HepG2 (cell line): ENCODE measurements around the gene KRTAP9-7. TPM values are rescaled to one million over a fixed set of nuclear protein-coding genes. Genes with fewer than 3 reads are reported as not detected.

Source experiments
- ATAC-seq: fragments of 200-7000 bp; cut with Tn5 transposase; 3 replicates; pipeline ENCODE4 v1.9.1; 2020; ENCODE audit warnings: mild to moderate bottlenecking, moderate library complexity
- BruUV-seq: library from RNA; stranded (reverse); fragments of 400-500 nt; replicated peaks from 2 replicates; lab custom pipeline; 2021; lab: Mats Ljungman, UMichigan
- CTCF ChIA-PET: fragments of 300-600 bp; formaldehyde crosslinking; extraction: SDS; loops from one replicate; lab custom pipeline; 2021; ENCODE audit warnings: low total read pairs, inconsistent platforms, low intra/inter-chr PET ratio; lab: Yijun Ruan, JAX
- POLR2A ChIA-PET: fragments of 350-600 bp; sonication (Branson Sonifier 250); formaldehyde crosslinking; loops from one replicate; lab custom pipeline; 2020; ENCODE audit warnings: antibody characterized with exemption, inconsistent platforms; lab: Yijun Ruan, JAX
- DNase-seq: peaks from one replicate; pipeline ENCODE4 v3.0.0-alpha.2; 2015; ENCODE audit warnings: low spot score
- FAIRE-seq: peaks from 3 replicates; lab custom pipeline; 2011; peaks lifted over from hg19 to GRCh38; lab: Jason Lieb, UNC
- H2AFZ ChIP-seq: one replicate; pipeline ENCODE4 v1.6.1; 2011; ENCODE audit warnings: low read length, inconsistent platforms
- H3K27ac ChIP-seq: fragments of 300-600 bp; 3 replicates; pipeline ENCODE4 v1.8.0; 2011; ENCODE audit warnings: mixed run types, mild to moderate bottlenecking, mixed read lengths, low read length, inconsistent platforms; ENCODE audit not compliant: insufficient read depth; ENCODE audit errors: extremely low read length
- H3K27me3 ChIP-seq, 2 experiments: fragments of 200-600 bp in 1 of 2; 2 replicates in 1 of 2; 3 replicates in 1 of 2; pipeline versions ENCODE4 v1.6.0 to v1.8.0; 2011; ENCODE audit warnings: low read length in 2 of 2, mild to moderate bottlenecking in 2 of 2, moderate library complexity in 2 of 2, inconsistent platforms in 1 of 2; ENCODE audit not compliant: insufficient read depth in 2 of 2, control insufficient read depth in 1 of 2
- H3K36me3 ChIP-seq, 2 experiments: fragments of 200-600 bp in 1 of 2; replicated peaks in 1 of 2; 2 replicates in 1 of 2; 3 replicates in 1 of 2; pipeline versions ENCODE4 v1.5.1 to v1.8.0; 2011; ENCODE audit warnings: low read length in 2 of 2, inconsistent platforms in 1 of 2; ENCODE audit not compliant: insufficient read depth in 2 of 2, control insufficient read depth in 1 of 2
- H3K4me1 ChIP-seq: 2 replicates; pipeline ENCODE4 v1.5.1; 2012; ENCODE audit warnings: low read length, inconsistent platforms; ENCODE audit not compliant: insufficient read depth
- H3K4me2 ChIP-seq: 2 replicates; pipeline ENCODE4 v1.6.0; 2011; ENCODE audit warnings: low read depth, low read length, inconsistent platforms
- H3K4me3 ChIP-seq, 3 experiments: fragments of 200-600 bp in 1 of 3; sonication (generic), shearing (Covaris generic) in 1 of 3; replicated peaks in 1 of 3; 2 replicates each; pipeline ENCODE4 v1.5.1; 2011 to 2016; ENCODE audit warnings: low read length in 3 of 3, inconsistent platforms in 2 of 3, low read depth in 2 of 3, mild to moderate bottlenecking in 2 of 3, control low read depth in 1 of 3, mixed read lengths in 1 of 3; ENCODE audit not compliant: insufficient read depth in 1 of 3
- H3K79me2 ChIP-seq: one replicate; pipeline ENCODE4 v1.6.1; 2011; ENCODE audit warnings: low read length, inconsistent platforms; ENCODE audit not compliant: insufficient read depth
- H3K9ac ChIP-seq: 2 replicates; pipeline ENCODE4 v1.6.0; 2011; ENCODE audit warnings: mild to moderate bottlenecking, low read depth, low read length, inconsistent platforms; ENCODE audit not compliant: insufficient read depth
- H3K9me3 ChIP-seq: 2 replicates; pipeline ENCODE4 v1.5.1; 2012; ENCODE audit warnings: mild to moderate bottlenecking, low read length
- H4K20me1 ChIP-seq: 2 replicates; pipeline ENCODE4 v1.6.0; 2011; ENCODE audit warnings: inconsistent platforms, mild to moderate bottlenecking, low read length, moderate library complexity; ENCODE audit not compliant: insufficient read depth
- CEBPB ChIP-seq: IDR thresholded peaks from 2 replicates; pipeline ENCODE4 v1.6.1; 2011; ENCODE audit warnings: low read depth, low read length, improper control_type of control experiment, borderline replicate concordance
- EZH2 ChIP-seq: conservative IDR thresholded peaks from 2 replicates; pipeline ENCODE4 v1.6.1; 2012; ENCODE audit warnings: mild to moderate bottlenecking, low read depth, low read length, moderate library complexity
- IRX3 ChIP-seq: sonication (generic); formaldehyde crosslinking; IDR thresholded peaks from 2 replicates; pipeline ENCODE4 v1.8.1; 2023; ENCODE audit warnings: mild to moderate bottlenecking, low read depth, missing genetic modification reagents, borderline replicate concordance
- KAT8 ChIP-seq: IDR thresholded peaks from 2 replicates; pipeline ENCODE4 v1.6.1; 2016; ENCODE audit warnings: missing genetic modification reagents, missing compliant biosample characterization
- MAFK ChIP-seq, 2 experiments: IDR thresholded peaks in 1 of 2; conservative IDR thresholded peaks in 1 of 2; 2 replicates each; pipeline ENCODE4 v1.6.1; 2011; ENCODE audit warnings: improper control_type of control experiment in 2 of 2, low read length in 2 of 2
- PHF20 ChIP-seq: sonication (generic); formaldehyde crosslinking; IDR thresholded peaks from 2 replicates; pipeline ENCODE4 v1.5.0; 2020; ENCODE audit warnings: mild to moderate bottlenecking, missing genetic modification reagents
- SNAI1 ChIP-seq: sonication (generic); formaldehyde crosslinking; IDR thresholded peaks from 2 replicates; pipeline ENCODE4 v1.5.0; 2020; ENCODE audit warnings: mild to moderate bottlenecking, missing genetic modification reagents, borderline replicate concordance
- ZNF234 ChIP-seq: sonication (generic); formaldehyde crosslinking; conservative IDR thresholded peaks from 2 replicates; pipeline ENCODE4 v1.5.1; 2020; ENCODE audit warnings: mild to moderate bottlenecking, missing genetic modification reagents
- ZNF3 ChIP-seq: IDR thresholded peaks from 2 replicates; pipeline ENCODE4 v1.7.0; 2017; ENCODE audit warnings: inconsistent platforms
- WGBS: methylation state at CpG from one replicate; pipeline ENCODE4 v1.1.6; 2017; ENCODE audit warnings: low lambda C conversion rate; 5-methylcytosine and 5-hydroxymethylcytosine counted together
- in situ Hi-C: cut with HindIII; loops from 2 replicates; pipeline ENCODE4 v1.10.0; 2017; ENCODE audit warnings: low pct_unique_long_range_greater_than_20kb; ENCODE audit not compliant: extremely low pct_ligation_motif_present
- intact Hi-C: fragments of 100-400 bp; cut with micrococcal nuclease; formaldehyde crosslinking; loops from one replicate; pipeline ENCODE4 v1.10.0; 2022; ENCODE audit not compliant: unreplicated experiment
- polyA plus RNA-seq, 8 experiments: library from polyadenylated mRNA; depleted of rRNA in 3 of 8; stranded (reverse) in 7 of 8; unstranded in 1 of 8; fragments of >200 nt; fragmentation: Illumina TruSeq in 4 of 8; extraction: Trizol in 4 of 8; gene quantifications; 2 replicates each; pipeline versions ENCODE4 v1.2.1 to v1.2.3, GENCODE V29; 2011 to 2016; ENCODE audit warnings: low read depth in 4 of 8, missing spikeins in 1 of 8, mixed read lengths in 1 of 8; ENCODE audit not compliant: insufficient read depth in 1 of 8
- total RNA-seq, 5 experiments: library from RNA; depleted of rRNA; stranded (reverse); fragments of >200 nt; fragmentation: Illumina TruSeq; extraction: Trizol; gene quantifications; 2 replicates each; pipeline ENCODE4 v1.2.3, GENCODE V29; 2016; ENCODE audit warnings: low read depth in 1 of 5
- TF ChIP-seq, protein P1 (sequence below): sonication (generic); formaldehyde crosslinking; IDR thresholded peaks from 2 replicates; pipeline ENCODE4 v1.4.0; 2020; ENCODE audit warnings: missing genetic modification reagents
- TF ChIP-seq, protein P2 (sequence below): IDR thresholded peaks from 2 replicates; pipeline ENCODE4 v1.6.1; 2016
- TF ChIP-seq, protein P3 (sequence below): sonication (generic); formaldehyde crosslinking; IDR thresholded peaks from 2 replicates; pipeline ENCODE4 v1.8.0; 2022; ENCODE audit warnings: mild to moderate bottlenecking, missing genetic modification reagents, moderate library complexity

Gene KRTAP9-7
- total and polyA plus RNA-seq, 2 of the 13 experiments (the other 11 are each of a cell fraction or from before 2014, with no cell fraction given): not detected

DNA sequence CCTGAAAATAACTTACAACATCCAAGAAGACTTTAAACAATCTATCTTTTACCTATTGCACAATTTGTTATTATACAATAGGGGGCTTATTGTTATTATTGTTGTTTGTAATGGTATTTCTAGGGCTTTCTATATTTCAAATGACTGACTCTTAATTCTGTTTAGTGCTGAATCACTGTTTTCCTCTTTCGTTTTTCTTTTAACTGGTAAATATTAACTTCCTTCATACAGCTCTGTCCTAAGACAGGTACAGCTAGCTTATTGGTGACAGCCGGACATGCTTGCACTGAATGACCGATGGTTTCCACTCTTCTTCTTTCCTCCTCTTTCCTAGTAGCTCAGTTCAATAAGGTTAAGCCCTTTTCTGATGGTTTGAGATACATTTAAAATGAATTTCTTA lies 11.6 kb downstream of the KRTAP9-7 start (continued):
- TF ChIP-seq, protein P1, sequence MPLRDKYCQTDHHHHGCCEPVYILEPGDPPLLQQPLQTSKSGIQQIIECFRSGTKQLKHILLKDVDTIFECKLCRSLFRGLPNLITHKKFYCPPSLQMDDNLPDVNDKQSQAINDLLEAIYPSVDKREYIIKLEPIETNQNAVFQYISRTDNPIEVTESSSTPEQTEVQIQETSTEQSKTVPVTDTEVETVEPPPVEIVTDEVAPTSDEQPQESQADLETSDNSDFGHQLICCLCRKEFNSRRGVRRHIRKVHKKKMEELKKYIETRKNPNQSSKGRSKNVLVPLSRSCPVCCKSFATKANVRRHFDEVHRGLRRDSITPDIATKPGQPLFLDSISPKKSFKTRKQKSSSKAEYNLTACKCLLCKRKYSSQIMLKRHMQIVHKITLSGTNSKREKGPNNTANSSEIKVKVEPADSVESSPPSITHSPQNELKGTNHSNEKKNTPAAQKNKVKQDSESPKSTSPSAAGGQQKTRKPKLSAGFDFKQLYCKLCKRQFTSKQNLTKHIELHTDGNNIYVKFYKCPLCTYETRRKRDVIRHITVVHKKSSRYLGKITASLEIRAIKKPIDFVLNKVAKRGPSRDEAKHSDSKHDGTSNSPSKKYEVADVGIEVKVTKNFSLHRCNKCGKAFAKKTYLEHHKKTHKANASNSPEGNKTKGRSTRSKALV (CRISPR knock-in tag): no peak
- peak; percentile 45; the same call in 1 of the 2 replicates for TF ChIP-seq CEBPB
- TF ChIP-seq, protein P2, sequence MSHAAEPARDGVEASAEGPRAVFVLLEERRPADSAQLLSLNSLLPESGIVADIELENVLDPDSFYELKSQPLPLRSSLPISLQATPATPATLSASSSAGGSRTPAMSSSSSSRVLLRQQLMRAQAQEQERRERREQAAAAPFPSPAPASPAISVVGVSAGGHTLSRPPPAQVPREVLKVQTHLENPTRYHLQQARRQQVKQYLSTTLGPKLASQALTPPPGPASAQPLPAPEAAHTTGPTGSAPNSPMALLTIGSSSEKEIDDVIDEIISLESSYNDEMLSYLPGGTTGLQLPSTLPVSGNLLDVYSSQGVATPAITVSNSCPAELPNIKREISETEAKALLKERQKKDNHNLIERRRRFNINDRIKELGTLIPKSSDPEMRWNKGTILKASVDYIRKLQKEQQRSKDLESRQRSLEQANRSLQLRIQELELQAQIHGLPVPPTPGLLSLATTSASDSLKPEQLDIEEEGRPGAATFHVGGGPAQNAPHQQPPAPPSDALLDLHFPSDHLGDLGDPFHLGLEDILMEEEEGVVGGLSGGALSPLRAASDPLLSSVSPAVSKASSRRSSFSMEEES (CRISPR knock-in tag): no peak
- no peak for TF ChIP-seq EZH2
- 0 out of 4 replicates have a peak, but pooled peaks of 1 of the 2 experiments have one; percentile 23 for TF ChIP-seq MAFK (conservative IDR thresholded peaks at IDR 0.05 in 1 of 2, IDR thresholded peaks at IDR 0.05 in 1 of 2; ENCODE audit: low read length in 2 of 2)
- TF ChIP-seq ZNF3 (CRISPR knock-in tag): no peak
- no peak for TF ChIP-seq SNAI1
- no peak for TF ChIP-seq KAT8 (CRISPR knock-in tag)

DNA sequence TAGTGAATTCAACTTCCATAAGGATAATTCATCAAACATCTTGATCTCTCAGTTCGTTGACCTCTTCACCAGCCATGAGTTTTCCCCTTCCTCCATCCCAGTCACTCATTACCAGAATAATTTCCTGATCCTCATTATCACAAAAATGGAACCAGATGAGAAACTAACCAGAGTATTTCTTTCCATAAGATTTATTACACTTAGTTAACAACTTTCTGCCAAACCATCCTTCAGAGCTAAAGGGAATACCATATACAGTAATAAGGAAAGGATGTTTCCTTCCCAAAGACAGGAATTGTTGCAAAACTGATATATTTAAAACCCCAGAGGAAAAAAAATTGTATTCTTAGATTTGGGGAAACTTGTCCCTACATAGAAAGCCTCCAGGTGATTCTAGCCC lies 18.5 kb downstream of the KRTAP9-7 start:
- POLR2A ChIA-PET: no interaction called here
- FAIRE-seq: no peak
- 0% methylated on average over 1 of the region's 1 CpG for WGBS

More for the DNA sequence above, 18.5 kb downstream of the KRTAP9-7 start:
- Histone ChIP-seq H2AFZ (no peak overlapping the region), H3K4me1 (no peaks in the 10 kb centered on the region), H3K27me3 (peaks cover 0 to 2% of the 10 kb centered on the region in 2 experiments; a peak in 1 of 5 replicates), H3K27ac (no peak overlapping the region), H3K9ac (no peak overlapping the region), H3K4me2 (no peak overlapping the region), H3K4me3 (no peak overlapping the region), H4K20me1 (no peaks in the 10 kb centered on the region), H3K9me3 (no peaks in the 10 kb centered on the region), H3K79me2 (no peaks in the 10 kb centered on the region), H3K36me3 (no peaks in the 10 kb centered on the region)
- intact Hi-C loops: no loop called here
- CTCF ChIA-PET: no interaction called here
- TF ChIP-seq IRX3 (no peak), PHF20 (no peak), ZNF234 (CRISPR knock-in tag) (no peak)
- TF ChIP-seq, protein P3, sequence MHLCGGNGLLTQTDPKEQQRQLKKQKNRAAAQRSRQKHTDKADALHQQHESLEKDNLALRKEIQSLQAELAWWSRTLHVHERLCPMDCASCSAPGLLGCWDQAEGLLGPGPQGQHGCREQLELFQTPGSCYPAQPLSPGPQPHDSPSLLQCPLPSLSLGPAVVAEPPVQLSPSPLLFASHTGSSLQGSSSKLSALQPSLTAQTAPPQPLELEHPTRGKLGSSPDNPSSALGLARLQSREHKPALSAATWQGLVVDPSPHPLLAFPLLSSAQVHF (CRISPR knock-in tag): no peak
- TF ChIP-seq, protein P2 (CRISPR knock-in tag): no peak
- in situ Hi-C loops: no loop called here
- no TSS peak for BruUV-seq
- ATAC-seq (no peak), DNase-seq (no peak)
